HG02973 (cell line): ENCODE results near the gene PCDHGA10.
A peak's percentile ranks its signal among the peaks of the same experiment; 100 is the strongest.
"Not testable (repeated sequence)": the region's sequence is repeated elsewhere in the genome, so short reads cannot be mapped to it uniquely, and the experiment has no call there.

Source experiments
- ATAC-seq: cut with Tn5 transposase; IDR thresholded peaks from one replicate; pipeline ENCODE4 v1.9.1; 2021; ENCODE audit warnings: moderate library complexity; ENCODE audit not compliant: unreplicated experiment

Gene PCDHGA10

GRCh38 chr5:141420855-141421488, 8.2 kb downstream of the PCDHGA10 start, which contains the start of gene PCDHGA11:
Gene PCDHGA11, plus strand, starts transcription at chr5:141421051. Its CDS starts 177 bp downstream, at chr5:141421228.
- ATAC-seq = no peak

GRCh38 chr5:141421489-141421855, 8.7 kb downstream of the PCDHGA10 start:
- no peak for ATAC-seq

- ATAC-seq = no peak
Measured at GRCh38 chr5:141422742-141423291, 10.0 kb downstream of the PCDHGA10 start.

GRCh38 chr5:141427783-141428426, 15.1 kb downstream of the PCDHGA10 start:
- ATAC-seq = no peak

GRCh38 chr5:141430332-141431113, 17.7 kb downstream of the PCDHGA10 start, which contains the start of gene PCDHGA12:
Gene PCDHGA12, plus strand, starts transcription at chr5:141430507. Its CDS starts 253 bp downstream, at chr5:141430760.
- ATAC-seq = peak; percentile 86

- ATAC-seq = peak; percentile 48
Measured at GRCh38 chr5:141431286-141431685, 18.5 kb downstream of the PCDHGA10 start.

GRCh38 chr5:141432308-141432707, 19.5 kb downstream of the PCDHGA10 start:
- not testable (repeated sequence) for ATAC-seq

- not testable (repeated sequence) for ATAC-seq
Measured at GRCh38 chr5:141432726-141433125, 19.9 kb downstream of the PCDHGA10 start.

- no peak for ATAC-seq
Measured at GRCh38 chr5:141434006-141434405, 21.2 kb downstream of the PCDHGA10 start.

- ATAC-seq = no peak
Measured at GRCh38 chr5:141437221-141437620, 24.4 kb downstream of the PCDHGA10 start.

- ATAC-seq = no peak
Measured at GRCh38 chr5:141439411-141440141, 26.8 kb downstream of the PCDHGA10 start.

GRCh38 chr5:141440341-141440740, 27.6 kb downstream of the PCDHGA10 start:
- no peak for ATAC-seq

- no peak for ATAC-seq
Measured at GRCh38 chr5:141441571-141442170, 28.9 kb downstream of the PCDHGA10 start.

- ATAC-seq = no peak
Measured at GRCh38 chr5:141465351-141465750, 52.6 kb downstream of the PCDHGA10 start.
